ENCODE results near the gene MORN1.

- TF ChIP-seq CTCF (IDR thresholded peaks at IDR 0.05; ENCODE audit: low read length) (no peak), EZH2 (IDR thresholded peaks at IDR 0.05; ENCODE audit: borderline replicate concordance, low read length) (no peak)
Observed at GRCh38 chr1:2307064-2307605, 84.2 kb downstream of the MORN1 start.

Data from OCI-LY1 (cell line).